H9 (cell line): ENCODE measurements around the gene TBC1D7. TPM values are rescaled to one million over a fixed set of nuclear protein-coding genes. Genes with fewer than 3 reads are reported as not detected.

ENCODE experiments used
- DNase-seq: peaks from one replicate; pipeline ENCODE4 v3.0.0-alpha.2; 2017
- H2AFZ ChIP-seq: one replicate; pipeline ENCODE4 v1.6.1; 2013; ENCODE audit warnings: mild to moderate bottlenecking, low read length, control low read depth, moderate library complexity
- H2AK5ac ChIP-seq: 2 replicates; pipeline ENCODE4 v1.6.1; 2013; ENCODE audit warnings: low read length, control low read depth, mixed read lengths; ENCODE audit not compliant: insufficient read length
- H2BK120ac ChIP-seq: one replicate; pipeline ENCODE4 v1.6.1; 2013; ENCODE audit warnings: low read depth, mild to moderate bottlenecking, low read length, control low read depth, inconsistent platforms; ENCODE audit not compliant: poor library complexity, severe bottlenecking
- H2BK12ac ChIP-seq: 2 replicates; pipeline ENCODE4 v1.6.1; 2013; ENCODE audit warnings: low read length, control low read depth, mixed read lengths, low read depth; ENCODE audit not compliant: insufficient read length
- H2BK15ac ChIP-seq: 2 replicates; pipeline ENCODE4 v1.6.1; 2013; ENCODE audit warnings: low read depth, low read length, control low read depth
- H2BK20ac ChIP-seq: one replicate; pipeline ENCODE4 v1.6.1; 2013; ENCODE audit warnings: low read depth, mild to moderate bottlenecking, low read length, control low read depth, inconsistent platforms; ENCODE audit not compliant: poor library complexity, severe bottlenecking
- H2BK5ac ChIP-seq: 2 replicates; pipeline ENCODE4 v1.6.1; 2013; ENCODE audit warnings: low read length, control low read depth, mixed read lengths; ENCODE audit not compliant: insufficient read length
- H3K14ac ChIP-seq: 2 replicates; pipeline ENCODE4 v1.6.1; 2013; ENCODE audit warnings: low read length, control low read depth; ENCODE audit not compliant: insufficient read depth
- H3K18ac ChIP-seq: 2 replicates; pipeline ENCODE4 v1.6.1; 2013; ENCODE audit warnings: low read depth, mild to moderate bottlenecking, mixed read lengths, low read length, control low read depth; ENCODE audit not compliant: insufficient read length
- H3K23ac ChIP-seq: 2 replicates; pipeline ENCODE4 v1.6.1; 2013; ENCODE audit warnings: low read length, control low read depth, mixed read lengths, low read depth; ENCODE audit not compliant: insufficient read length
- H3K23me2 ChIP-seq: 2 replicates; pipeline ENCODE4 v1.6.1; 2013; ENCODE audit warnings: low read depth, mild to moderate bottlenecking, mixed read lengths, low read length, control low read depth; ENCODE audit not compliant: insufficient read length, poor library complexity, severe bottlenecking
- H3K27ac ChIP-seq: 2 replicates; pipeline ENCODE4 v1.5.1; 2013; ENCODE audit warnings: low read length, control low read depth, mixed read lengths, low read depth; ENCODE audit not compliant: insufficient read length
- H3K27me3 ChIP-seq: 2 replicates; pipeline ENCODE4 v1.6.1; 2013; ENCODE audit warnings: low read length, control low read depth, inconsistent platforms; ENCODE audit not compliant: insufficient read depth
- H3K4ac ChIP-seq: 2 replicates; pipeline ENCODE4 v1.6.1; 2013; ENCODE audit warnings: low read depth, mild to moderate bottlenecking, control low read depth, inconsistent platforms, low read length, moderate library complexity
- H3K4me1 ChIP-seq: 2 replicates; pipeline ENCODE4 v1.6.1; 2013; ENCODE audit warnings: low read length, control low read depth, inconsistent platforms; ENCODE audit not compliant: insufficient read depth
- H3K4me2 ChIP-seq: 2 replicates; pipeline ENCODE4 v1.6.1; 2013; ENCODE audit warnings: low read length, control low read depth, mixed read lengths; ENCODE audit not compliant: insufficient read length, insufficient read depth
- H3K56ac ChIP-seq: 2 replicates; pipeline ENCODE4 v1.6.1; 2013; ENCODE audit warnings: low read depth, mild to moderate bottlenecking, mixed read lengths, low read length, control low read depth; ENCODE audit not compliant: insufficient read length
- H3K79me1 ChIP-seq: 2 replicates; pipeline ENCODE4 v1.6.1; 2013; ENCODE audit warnings: low read depth, mild to moderate bottlenecking, moderate library complexity, low read length, control low read depth, inconsistent platforms; ENCODE audit not compliant: insufficient read depth, poor library complexity, severe bottlenecking
- H3K79me2 ChIP-seq: 2 replicates; pipeline ENCODE4 v1.6.1; 2013; ENCODE audit warnings: low read length, control low read depth, inconsistent platforms; ENCODE audit not compliant: insufficient read depth
- H3K9ac ChIP-seq: 2 replicates; pipeline ENCODE4 v1.6.1; 2013; ENCODE audit warnings: low read length, control low read depth, mixed read lengths; ENCODE audit not compliant: insufficient read length; ENCODE audit errors: extremely low read depth
- H3K9me3 ChIP-seq: one replicate; pipeline ENCODE4 v1.6.1; 2013; ENCODE audit warnings: low read depth, low read length, inconsistent platforms; ENCODE audit not compliant: control insufficient read depth
- H3T11ph ChIP-seq: one replicate; pipeline ENCODE4 v1.6.1; 2013; ENCODE audit warnings: mild to moderate bottlenecking, low read length, control low read depth, inconsistent platforms
- H4K20me1 ChIP-seq: one replicate; pipeline ENCODE4 v1.6.1; 2013; ENCODE audit not compliant: control insufficient read depth, insufficient read length, insufficient read depth
- H4K5ac ChIP-seq: 2 replicates; pipeline ENCODE4 v1.6.1; 2013; ENCODE audit warnings: low read depth, mild to moderate bottlenecking, mixed read lengths, low read length, control low read depth; ENCODE audit not compliant: insufficient read length
- H4K8ac ChIP-seq: replicated peaks from 2 replicates; pipeline ENCODE4 v1.6.1; 2013; ENCODE audit warnings: low read length, control low read depth, mixed read lengths, low read depth; ENCODE audit not compliant: insufficient read length
- H4K91ac ChIP-seq: 2 replicates; pipeline ENCODE4 v1.6.1; 2013; ENCODE audit warnings: low read depth, mild to moderate bottlenecking, moderate library complexity, mixed read lengths, low read length, control low read depth; ENCODE audit not compliant: insufficient read length
- H3K27ac Mint-ChIP-seq, 3 experiments: 2 replicates in 2 of 3; 3 replicates in 1 of 3; pipeline ENCODE4 v1.8.0; 2020 to 2021; ENCODE audit warnings: mixed read lengths in 3 of 3, mild to moderate bottlenecking in 1 of 3, moderate library complexity in 1 of 3
- H3K27me3 Mint-ChIP-seq: 2 replicates; pipeline ENCODE4 v1.8.0; 2021; ENCODE audit warnings: low read depth, mild to moderate bottlenecking, moderate library complexity, mixed read lengths
- H3K36me3 Mint-ChIP-seq, 3 experiments: 2 replicates in 2 of 3; 3 replicates in 1 of 3; pipeline ENCODE4 v1.8.0; 2020 to 2021; ENCODE audit warnings: low read depth in 3 of 3, mixed read lengths in 3 of 3; ENCODE audit not compliant: insufficient read depth in 1 of 3
- H3K4me1 Mint-ChIP-seq, 2 experiments: 2 replicates each; pipeline ENCODE4 v1.8.0; 2020; ENCODE audit warnings: mixed read lengths in 2 of 2
- H3K4me3 Mint-ChIP-seq, 2 experiments: 2 replicates in 1 of 2; 3 replicates in 1 of 2; pipeline ENCODE4 v1.8.0; 2020 to 2021; ENCODE audit warnings: mild to moderate bottlenecking in 2 of 2, mixed read lengths in 2 of 2, moderate library complexity in 1 of 2
- H3K9me3 Mint-ChIP-seq, 2 experiments: 2 replicates in 1 of 2; 3 replicates in 1 of 2; pipeline ENCODE4 v1.8.0; 2020; ENCODE audit warnings: mild to moderate bottlenecking in 2 of 2, mixed read lengths in 2 of 2, moderate library complexity in 1 of 2
- WGBS: extraction: QIAGEN DNeasy Blood & Tissue Kit; methylation state at CpG from one replicate; pipeline ENCODE4 v1.1.7; 2013; ENCODE audit warnings: missing lambda C conversion rate, low lambda C conversion rate, mixed read lengths; ENCODE audit not compliant: insufficient read length; ENCODE audit errors: extremely low coverage; 5-methylcytosine and 5-hydroxymethylcytosine counted together
- total RNA-seq: library from RNA; stranded (reverse); gene quantifications from 2 replicates; pipeline ENCODE4 v1.2.1, GENCODE V29; 2021
- TF ChIP-seq, protein P1 (sequence below): fragments of 200-600 bp; sonication (generic); conservative IDR thresholded peaks from 3 replicates; pipeline ENCODE4 v1.8.0; 2021; ENCODE audit warnings: antibody characterized with exemption, mild to moderate bottlenecking

TBC1D7 gene
- total RNA-seq, 1 experiment from 2014 or later, result 33.9 TPM

DNA sequence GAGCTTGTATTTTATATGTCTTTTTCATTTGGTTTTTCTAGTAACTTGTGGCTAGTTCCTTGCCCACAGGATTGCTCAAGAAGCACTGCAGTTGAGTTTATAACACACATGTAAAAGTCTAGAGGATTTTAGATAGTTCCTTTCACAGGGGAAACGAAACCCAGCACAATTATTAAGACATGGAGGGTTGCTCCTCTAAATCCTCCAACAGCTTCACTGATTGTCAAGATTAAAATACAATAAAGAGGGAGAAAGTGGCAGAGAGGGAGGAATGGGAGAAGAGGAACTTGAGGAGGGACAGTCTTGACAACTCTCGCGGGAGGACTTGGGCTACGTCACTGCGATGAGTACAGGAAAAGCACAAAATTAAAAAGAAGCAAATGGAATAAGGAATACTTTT is 9.7 kb upstream of the TBC1D7 start:
- Mint-ChIP-seq H3K27ac (no peak overlapping the region), H3K9me3 (peaks cover 11 to 13% of the 10 kb centered on the region in 2 experiments), H3K36me3 (peaks cover 0 to 7% (median 0%) of the 10 kb centered on the region in 3 experiments; a peak in 3 of 7 replicates), H3K4me3 (no peak overlapping the region), H3K4me1 (peaks cover 12 to 14% of the 10 kb centered on the region in 2 experiments), H3K27me3 (peaks cover 4% of the 10 kb centered on the region; the same call in 1 of the 2 replicates)
- no peak overlapping the region for H2BK20ac ChIP-seq
- H3K56ac ChIP-seq, result no peak overlapping the region
- no peak overlapping the region for H3K27ac ChIP-seq
- no peak overlapping the region for H2AK5ac ChIP-seq
- H2BK15ac ChIP-seq, result no peak overlapping the region
- H3K18ac ChIP-seq, result no peak overlapping the region
- TF ChIP-seq, protein P1, sequence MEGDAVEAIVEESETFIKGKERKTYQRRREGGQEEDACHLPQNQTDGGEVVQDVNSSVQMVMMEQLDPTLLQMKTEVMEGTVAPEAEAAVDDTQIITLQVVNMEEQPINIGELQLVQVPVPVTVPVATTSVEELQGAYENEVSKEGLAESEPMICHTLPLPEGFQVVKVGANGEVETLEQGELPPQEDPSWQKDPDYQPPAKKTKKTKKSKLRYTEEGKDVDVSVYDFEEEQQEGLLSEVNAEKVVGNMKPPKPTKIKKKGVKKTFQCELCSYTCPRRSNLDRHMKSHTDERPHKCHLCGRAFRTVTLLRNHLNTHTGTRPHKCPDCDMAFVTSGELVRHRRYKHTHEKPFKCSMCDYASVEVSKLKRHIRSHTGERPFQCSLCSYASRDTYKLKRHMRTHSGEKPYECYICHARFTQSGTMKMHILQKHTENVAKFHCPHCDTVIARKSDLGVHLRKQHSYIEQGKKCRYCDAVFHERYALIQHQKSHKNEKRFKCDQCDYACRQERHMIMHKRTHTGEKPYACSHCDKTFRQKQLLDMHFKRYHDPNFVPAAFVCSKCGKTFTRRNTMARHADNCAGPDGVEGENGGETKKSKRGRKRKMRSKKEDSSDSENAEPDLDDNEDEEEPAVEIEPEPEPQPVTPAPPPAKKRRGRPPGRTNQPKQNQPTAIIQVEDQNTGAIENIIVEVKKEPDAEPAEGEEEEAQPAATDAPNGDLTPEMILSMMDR, result no peak
- no peaks in the 10 kb centered on the region for H3K27me3 ChIP-seq
- no peak overlapping the region for H3T11ph ChIP-seq
- no peak overlapping the region for H4K8ac ChIP-seq
- H3K23me2 ChIP-seq, result no peaks in the 10 kb centered on the region
- no peak overlapping the region for H2BK120ac ChIP-seq
- WGBS, result no CpG with 5 or more reads among the region's 5 CpGs
- H3K4me1 ChIP-seq, result peaks cover 2% of the 10 kb centered on the region; the same call in 1 of the 2 replicates
- no peaks in the 10 kb centered on the region for H3K79me1 ChIP-seq
- no peak overlapping the region for H3K4me2 ChIP-seq
- H2BK5ac ChIP-seq, result no peak overlapping the region
- DNase-seq, result no peak
- no peaks in the 10 kb centered on the region for H4K20me1 ChIP-seq
- H4K91ac ChIP-seq, result no peak overlapping the region
- no peak overlapping the region for H2AFZ ChIP-seq
- no peaks in the 10 kb centered on the region for H3K9me3 ChIP-seq
- no peaks in the 10 kb centered on the region for H3K79me2 ChIP-seq
- no peak overlapping the region for H2BK12ac ChIP-seq
- no peak overlapping the region for H3K14ac ChIP-seq
- no peak overlapping the region for H3K4ac ChIP-seq
- no peak overlapping the region for H3K23ac ChIP-seq
- no peak overlapping the region for H4K5ac ChIP-seq
- H3K9ac ChIP-seq, result no peak overlapping the region
